Measurements from ENCODE around the gene SORBS2.

Gene SORBS2

GRCh38 chr4:185587427-185588161, 224.4 kb downstream of the SORBS2 start:
- no peaks in the 10 kb centered on the region for H3K9me3 ChIP-seq (ENCODE audit: insufficient read depth, low read length)
- H3K4me2 ChIP-seq (ENCODE audit: low read length) = peak overlapping the region; percentile 81
- peak overlapping the region; percentile 47 for H3K9ac ChIP-seq (ENCODE audit: low read length)
- peak overlapping the region; percentile 70 for H3K4me3 ChIP-seq (ENCODE audit: low read length)
- no peaks in the 10 kb centered on the region for H3K27me3 ChIP-seq (ENCODE audit: low read depth, low read length)
- H3K36me3 ChIP-seq (replicated peaks; ENCODE audit: low read depth, low read length) = no peaks in the 10 kb centered on the region
- no peaks in the 10 kb centered on the region for H4K20me1 ChIP-seq (ENCODE audit: insufficient read depth, low read length)
- H3K4me1 ChIP-seq (ENCODE audit: low read length) = peaks cover 3% of the 10 kb centered on the region; the same call in 1 of the 2 replicates
- TF ChIP-seq CTCF (IDR thresholded peaks at IDR 0.05; ENCODE audit: low read depth, low read length) (no peak), EZH2phosphoT487 (IDR thresholded peaks at IDR 0.05; ENCODE audit: low read depth) (no peak)
- peak overlapping the region; percentile 54; the same call in 1 of the 2 replicates for H2AFZ ChIP-seq (ENCODE audit: low read depth, low read length)
- no peaks in the 10 kb centered on the region for H3K79me2 ChIP-seq (ENCODE audit: low read length)
- no peak overlapping the region for H3K27ac ChIP-seq (ENCODE audit: low read length)

GRCh38 chr4:185587030-185587426, 225.0 kb downstream of the SORBS2 start:
- TF ChIP-seq CTCF (IDR thresholded peaks at IDR 0.05; ENCODE audit: low read depth, low read length) (no peak), EZH2phosphoT487 (IDR thresholded peaks at IDR 0.05; ENCODE audit: low read depth) (no peak)
- H3K27ac ChIP-seq (ENCODE audit: low read length) = no peak overlapping the region
- no peak overlapping the region for H3K9ac ChIP-seq (ENCODE audit: low read length)

GRCh38 chr4:185585211-185585610, 226.8 kb downstream of the SORBS2 start:
- no peak overlapping the region for H2AFZ ChIP-seq (ENCODE audit: low read depth, low read length)
- H3K27me3 ChIP-seq (ENCODE audit: low read depth, low read length) = no peaks in the 10 kb centered on the region
- no peak overlapping the region for H3K27ac ChIP-seq (ENCODE audit: low read length)
- no peak overlapping the region for H3K4me2 ChIP-seq (ENCODE audit: low read length)
- H3K79me2 ChIP-seq (ENCODE audit: low read length) = no peaks in the 10 kb centered on the region
- H3K9ac ChIP-seq (ENCODE audit: low read length) = no peak overlapping the region
- no peaks in the 10 kb centered on the region for H3K36me3 ChIP-seq (replicated peaks; ENCODE audit: low read depth, low read length)
- TF ChIP-seq EZH2phosphoT487 (IDR thresholded peaks at IDR 0.05; ENCODE audit: low read depth) (no peak), CTCF (IDR thresholded peaks at IDR 0.05; ENCODE audit: low read depth, low read length) (no peak)
- peaks cover 3% of the 10 kb centered on the region; the same call in 1 of the 2 replicates for H3K4me1 ChIP-seq (ENCODE audit: low read length)
- H3K9me3 ChIP-seq (ENCODE audit: insufficient read depth, low read length) = no peaks in the 10 kb centered on the region
- H3K4me3 ChIP-seq (ENCODE audit: low read length) = no peak overlapping the region
- H4K20me1 ChIP-seq (ENCODE audit: insufficient read depth, low read length) = no peaks in the 10 kb centered on the region

More at GRCh38 chr4:185587030-185587426, 225.0 kb downstream of the SORBS2 start:
- Histone ChIP-seq H3K4me2 (ENCODE audit: low read length) (peak overlapping the region; percentile 81), H3K4me3 (ENCODE audit: low read length) (peak overlapping the region; percentile 70), H4K20me1 (ENCODE audit: insufficient read depth, low read length) (no peaks in the 10 kb centered on the region), H3K4me1 (ENCODE audit: low read length) (peaks cover 3% of the 10 kb centered on the region; the same call in 1 of the 2 replicates), H2AFZ (ENCODE audit: low read depth, low read length) (peak overlapping the region; percentile 54; the same call in 1 of the 2 replicates), H3K27me3 (ENCODE audit: low read depth, low read length) (no peaks in the 10 kb centered on the region), H3K36me3 (replicated peaks; ENCODE audit: low read depth, low read length) (no peaks in the 10 kb centered on the region), H3K79me2 (ENCODE audit: low read length) (no peaks in the 10 kb centered on the region), H3K9me3 (ENCODE audit: insufficient read depth, low read length) (no peaks in the 10 kb centered on the region)

GRCh38 chr4:185583813-185584212, 228.2 kb downstream of the SORBS2 start:
- TF ChIP-seq CTCF (IDR thresholded peaks at IDR 0.05; ENCODE audit: low read depth, low read length) = no peak
- TF ChIP-seq EZH2phosphoT487 (IDR thresholded peaks at IDR 0.05; ENCODE audit: low read depth) = no peak
- Histone ChIP-seq H3K27me3 (ENCODE audit: low read depth, low read length) (no peaks in the 10 kb centered on the region), H3K79me2 (ENCODE audit: low read length) (no peaks in the 10 kb centered on the region), H3K4me1 (ENCODE audit: low read length) (peaks cover 3% of the 10 kb centered on the region; the same call in 1 of the 2 replicates), H3K36me3 (replicated peaks; ENCODE audit: low read depth, low read length) (no peaks in the 10 kb centered on the region), H2AFZ (ENCODE audit: low read depth, low read length) (no peak overlapping the region), H4K20me1 (ENCODE audit: insufficient read depth, low read length) (no peaks in the 10 kb centered on the region), H3K9ac (ENCODE audit: low read length) (no peak overlapping the region), H3K27ac (ENCODE audit: low read length) (no peak overlapping the region), H3K4me2 (ENCODE audit: low read length) (no peak overlapping the region), H3K9me3 (ENCODE audit: insufficient read depth, low read length) (no peaks in the 10 kb centered on the region), H3K4me3 (ENCODE audit: low read length) (no peak overlapping the region)
